MM.1S (cell line): ENCODE measurements around the gene SERPINA12.
"Not testable (repeated sequence)": the region's sequence is repeated elsewhere in the genome, so short reads cannot be mapped to it uniquely, and the experiment has no call there.

Experiments used
- DNase-seq: peaks from one replicate; pipeline ENCODE4 v3.0.0-alpha.2; 2015
- H2AFZ ChIP-seq: fragments of 300-600 bp; sonication (generic); 2 replicates; pipeline ENCODE4 v1.6.0; 2016; ENCODE audit warnings: antibody characterized with exemption, low read length
- H3F3A ChIP-seq: fragments of 300-600 bp; sonication (generic); 2 replicates; pipeline ENCODE4 v1.6.1; 2016; ENCODE audit warnings: mild to moderate bottlenecking, antibody characterized with exemption, low read length, moderate library complexity, mixed read lengths; ENCODE audit not compliant: insufficient read depth
- H3K27ac ChIP-seq: fragments of 300-600 bp; sonication (generic); 2 replicates; pipeline ENCODE4 v1.5.1; 2016; ENCODE audit warnings: mild to moderate bottlenecking, low read length
- H3K27me3 ChIP-seq: fragments of 300-600 bp; sonication (generic); replicated peaks from 2 replicates; pipeline ENCODE4 v1.6.0; 2016; ENCODE audit warnings: low read length; ENCODE audit not compliant: insufficient read depth
- H3K36me3 ChIP-seq: fragments of 300-600 bp; sonication (generic); replicated peaks from 2 replicates; pipeline ENCODE4 v1.6.1; 2016; ENCODE audit warnings: mild to moderate bottlenecking, low read length, mixed read lengths; ENCODE audit not compliant: insufficient read depth
- H3K4me1 ChIP-seq: fragments of 300-600 bp; sonication (generic); 2 replicates; pipeline ENCODE4 v1.6.1; 2016; ENCODE audit warnings: low read length, mixed read lengths
- H3K4me2 ChIP-seq: fragments of 300-600 bp; sonication (generic); 2 replicates; pipeline ENCODE4 v1.6.0; 2016; ENCODE audit warnings: low read depth, low read length
- H3K4me3 ChIP-seq: fragments of 300-600 bp; sonication (generic); 2 replicates; pipeline ENCODE4 v1.5.1; 2016; ENCODE audit warnings: low read length, mixed read lengths
- H3K79me2 ChIP-seq: fragments of 300-600 bp; sonication (generic); 2 replicates; pipeline ENCODE4 v1.6.1; 2016; ENCODE audit warnings: mixed run types, low read length, mixed read lengths
- H3K9ac ChIP-seq: fragments of 300-600 bp; sonication (generic); 2 replicates; pipeline ENCODE4 v1.6.1; 2016; ENCODE audit warnings: low read length, mixed read lengths
- H3K9me2 ChIP-seq: fragments of 300-600 bp; sonication (generic); replicated peaks from 2 replicates; pipeline ENCODE4 v1.6.1; 2016; ENCODE audit warnings: mild to moderate bottlenecking, low read length, mixed read lengths; ENCODE audit not compliant: insufficient read depth
- H3K9me3 ChIP-seq: fragments of 300-600 bp; sonication (generic); replicated peaks from 2 replicates; pipeline ENCODE4 v1.6.1; 2016; ENCODE audit warnings: mild to moderate bottlenecking, low read length, mixed read lengths; ENCODE audit not compliant: insufficient read depth
- H4K20me1 ChIP-seq: fragments of 300-600 bp; sonication (generic); 2 replicates; pipeline ENCODE4 v1.6.1; 2016; ENCODE audit warnings: mild to moderate bottlenecking, low read length, moderate library complexity, mixed read lengths; ENCODE audit not compliant: insufficient read depth
- CTCF ChIP-seq: fragments of 300-600 bp; sonication (generic); IDR thresholded peaks from 2 replicates; pipeline ENCODE4 v1.5.1; 2016; ENCODE audit warnings: antibody characterized with exemption, low read length, mixed read lengths
- EZH2 ChIP-seq: fragments of 300-600 bp; sonication (generic); optimal IDR thresholded peaks from 2 replicates; pipeline ENCODE3; 2017; ENCODE audit warnings: low read depth, mild to moderate bottlenecking, antibody characterized with exemption, low read length, mixed read lengths
- EZH2phosphoT487 ChIP-seq: fragments of 300-600 bp; sonication (generic); IDR thresholded peaks from 2 replicates; pipeline ENCODE4 v1.6.1; 2018; ENCODE audit warnings: antibody characterized with exemption, low read length

SERPINA12 gene

GRCh38 chr14:94514351-94514750 is 5.1 kb upstream of the SERPINA12 start:
- no peaks in the 10 kb centered on the region for H3K9me2 ChIP-seq
- no peak overlapping the region for H3K4me3 ChIP-seq
- TF ChIP-seq CTCF (no peak), EZH2phosphoT487 (no peak), EZH2 (no peak)
- H2AFZ ChIP-seq = no peak overlapping the region
- H3K27me3 ChIP-seq = no peaks in the 10 kb centered on the region
- H3K9ac ChIP-seq = no peak overlapping the region
- H3K36me3 ChIP-seq = no peaks in the 10 kb centered on the region
- H3K4me1 ChIP-seq = no peaks in the 10 kb centered on the region
- H3K79me2 ChIP-seq = no peaks in the 10 kb centered on the region
- no peak overlapping the region for H3K4me2 ChIP-seq
- H3F3A ChIP-seq = no peaks in the 10 kb centered on the region
- DNase-seq = no peak
- no peak overlapping the region for H3K27ac ChIP-seq
- H4K20me1 ChIP-seq = no peaks in the 10 kb centered on the region
- no peaks in the 10 kb centered on the region for H3K9me3 ChIP-seq

- not testable (repeated sequence) for H3K79me2 ChIP-seq, H3K4me1 ChIP-seq, H3K4me3 ChIP-seq, H3F3A ChIP-seq, H3K27ac ChIP-seq, H3K9me2 ChIP-seq, H3K4me2 ChIP-seq, H2AFZ ChIP-seq, DNase-seq, H3K36me3 ChIP-seq, H3K27me3 ChIP-seq, H3K9ac ChIP-seq, H4K20me1 ChIP-seq, H3K9me3 ChIP-seq
Measured at GRCh38 chr14:94510481-94510880, 1.2 kb upstream of the SERPINA12 start.

- no peak overlapping the region for H2AFZ ChIP-seq
- no peaks in the 10 kb centered on the region for H3K4me1 ChIP-seq
- H4K20me1 ChIP-seq = no peaks in the 10 kb centered on the region
- H3K79me2 ChIP-seq = no peaks in the 10 kb centered on the region
- no peaks in the 10 kb centered on the region for H3K36me3 ChIP-seq
- no peaks in the 10 kb centered on the region for H3K9me3 ChIP-seq
- DNase-seq = no peak
- no peak overlapping the region for H3K4me3 ChIP-seq
- H3K9me2 ChIP-seq = no peaks in the 10 kb centered on the region
- H3K9ac ChIP-seq = no peak overlapping the region
- TF ChIP-seq EZH2phosphoT487 (no peak), EZH2 (no peak), CTCF (no peak)
- no peaks in the 10 kb centered on the region for H3K27me3 ChIP-seq
- no peaks in the 10 kb centered on the region for H3F3A ChIP-seq
- H3K27ac ChIP-seq = no peak overlapping the region
- H3K4me2 ChIP-seq = no peak overlapping the region
Measured at GRCh38 chr14:94505641-94506040, 3.6 kb downstream of the SERPINA12 start.

GRCh38 chr14:94505206-94505605 is 4.1 kb downstream of the SERPINA12 start:
- no peak overlapping the region for H3K4me2 ChIP-seq
- H3K4me1 ChIP-seq = no peaks in the 10 kb centered on the region
- DNase-seq = no peak
- H3K36me3 ChIP-seq = no peaks in the 10 kb centered on the region
- H3K27me3 ChIP-seq = no peaks in the 10 kb centered on the region
- H3K9me2 ChIP-seq = no peaks in the 10 kb centered on the region
- no peaks in the 10 kb centered on the region for H3F3A ChIP-seq
- no peak overlapping the region for H3K27ac ChIP-seq
- H3K9ac ChIP-seq = no peak overlapping the region
- no peaks in the 10 kb centered on the region for H4K20me1 ChIP-seq
- no peak for TF ChIP-seq EZH2
- TF ChIP-seq CTCF = no peak
- no peak for TF ChIP-seq EZH2phosphoT487
- H3K4me3 ChIP-seq = no peak overlapping the region
- no peaks in the 10 kb centered on the region for H3K79me2 ChIP-seq
- H2AFZ ChIP-seq = no peak overlapping the region
- H3K9me3 ChIP-seq = no peaks in the 10 kb centered on the region
